ENCODE measurements around the gene GALNT8. TPM values are rescaled to one million over a fixed set of nuclear protein-coding genes. Genes with fewer than 3 reads are reported as not detected.
"Not testable (repeated sequence)": the region's sequence is repeated elsewhere in the genome, so short reads cannot be mapped to it uniquely, and the experiment has no call there.

GALNT8 gene
- total RNA-seq, 1 donor from 2014 or later = 0.77 TPM

DNA sequence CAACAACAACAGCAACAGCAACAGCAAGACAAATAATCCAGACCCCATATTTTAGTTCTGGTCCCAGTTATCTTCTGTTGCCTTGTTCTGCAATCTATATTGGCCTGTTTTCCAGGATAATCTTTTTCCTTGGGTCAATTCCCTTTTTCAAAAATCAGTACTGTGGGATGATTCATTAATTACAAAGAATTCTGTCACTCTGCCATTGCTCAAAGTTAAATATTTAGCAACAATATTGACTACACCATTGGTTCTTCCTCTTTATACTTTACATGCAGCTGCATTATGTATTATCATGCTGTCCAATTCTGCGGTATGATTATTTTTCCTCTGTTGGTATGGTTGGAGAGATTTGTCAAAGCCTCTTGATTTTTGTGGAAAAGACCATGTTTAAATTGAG, 10.1 kb upstream of the GALNT8 start:
- intact Hi-C loops (cut with DNase I) = no loop called here
- H3K9me3 ChIP-seq = no peaks in the 10 kb centered on the region
- H3K4me1 ChIP-seq = no peaks in the 10 kb centered on the region
- no peak overlapping the region for H3K4me3 ChIP-seq
- DNase-seq (no peak), ATAC-seq (no peak)
- no peaks in the 10 kb centered on the region for H3K36me3 ChIP-seq
- H3K27me3 ChIP-seq (ENCODE audit: low read depth) = no peaks in the 10 kb centered on the region
- no peak overlapping the region for H3K27ac ChIP-seq
- TF ChIP-seq, protein P1, sequence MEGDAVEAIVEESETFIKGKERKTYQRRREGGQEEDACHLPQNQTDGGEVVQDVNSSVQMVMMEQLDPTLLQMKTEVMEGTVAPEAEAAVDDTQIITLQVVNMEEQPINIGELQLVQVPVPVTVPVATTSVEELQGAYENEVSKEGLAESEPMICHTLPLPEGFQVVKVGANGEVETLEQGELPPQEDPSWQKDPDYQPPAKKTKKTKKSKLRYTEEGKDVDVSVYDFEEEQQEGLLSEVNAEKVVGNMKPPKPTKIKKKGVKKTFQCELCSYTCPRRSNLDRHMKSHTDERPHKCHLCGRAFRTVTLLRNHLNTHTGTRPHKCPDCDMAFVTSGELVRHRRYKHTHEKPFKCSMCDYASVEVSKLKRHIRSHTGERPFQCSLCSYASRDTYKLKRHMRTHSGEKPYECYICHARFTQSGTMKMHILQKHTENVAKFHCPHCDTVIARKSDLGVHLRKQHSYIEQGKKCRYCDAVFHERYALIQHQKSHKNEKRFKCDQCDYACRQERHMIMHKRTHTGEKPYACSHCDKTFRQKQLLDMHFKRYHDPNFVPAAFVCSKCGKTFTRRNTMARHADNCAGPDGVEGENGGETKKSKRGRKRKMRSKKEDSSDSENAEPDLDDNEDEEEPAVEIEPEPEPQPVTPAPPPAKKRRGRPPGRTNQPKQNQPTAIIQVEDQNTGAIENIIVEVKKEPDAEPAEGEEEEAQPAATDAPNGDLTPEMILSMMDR (IDR thresholded peaks at IDR 0.05) = no peak

DNA sequence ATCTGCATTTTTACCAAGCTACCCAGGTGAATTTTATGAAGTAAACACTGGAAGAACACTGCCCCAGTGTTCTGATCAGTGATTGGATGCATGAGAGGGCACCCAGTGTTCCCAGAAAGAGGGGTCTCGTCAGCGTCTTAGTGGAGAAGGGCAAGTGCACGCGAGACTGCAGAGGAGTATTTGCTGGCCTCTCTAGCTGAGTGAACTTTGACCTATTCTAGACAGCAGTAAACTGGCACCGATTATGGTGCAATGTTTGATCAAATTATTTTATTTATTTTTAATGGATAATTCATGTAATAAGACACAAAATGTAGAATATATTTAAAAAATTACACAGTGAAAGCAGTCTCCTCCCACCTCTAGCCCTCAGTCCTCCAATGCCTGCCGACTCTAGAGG, 5.3 kb upstream of the GALNT8 start:
- no peaks in the 10 kb centered on the region for H3K36me3 ChIP-seq
- no peaks in the 10 kb centered on the region for H3K27me3 ChIP-seq (ENCODE audit: low read depth)
- H3K27ac ChIP-seq = no peak overlapping the region
- DNase-seq (no peak), ATAC-seq (no peak)
- intact Hi-C loops (cut with DNase I) = no loop called here
- H3K4me3 ChIP-seq = no peak overlapping the region
- H3K9me3 ChIP-seq = no peaks in the 10 kb centered on the region
- TF ChIP-seq, protein P1 (IDR thresholded peaks at IDR 0.05) = no peak
- no peaks in the 10 kb centered on the region for H3K4me1 ChIP-seq

DNA sequence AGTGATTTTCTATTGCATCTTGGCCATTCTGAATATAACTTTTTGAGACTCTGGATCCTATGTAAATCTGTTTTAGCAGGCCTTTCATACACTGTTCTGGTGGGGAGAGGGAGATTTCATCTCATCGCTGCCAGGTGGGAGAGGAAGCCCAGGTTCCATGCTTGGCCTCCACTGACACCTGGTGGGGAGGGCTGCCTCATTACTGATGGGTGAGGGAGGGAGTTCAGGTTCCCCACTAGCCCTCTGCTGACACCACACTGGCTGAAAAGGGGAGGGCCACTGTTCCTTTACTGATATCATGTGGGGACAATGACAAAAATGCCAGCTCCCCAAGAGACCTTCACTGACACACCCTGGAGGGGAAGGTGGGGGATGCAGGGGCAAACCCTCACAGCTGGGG, 2.4 kb upstream of the GALNT8 start:
- H3K27ac ChIP-seq = no peak overlapping the region
- no peaks in the 10 kb centered on the region for H3K4me1 ChIP-seq
- H3K36me3 ChIP-seq = no peaks in the 10 kb centered on the region
- H3K27me3 ChIP-seq (ENCODE audit: low read depth) = peaks cover 6% of the 10 kb centered on the region
- DNase-seq (no peak), ATAC-seq (no peak)
- intact Hi-C loops (cut with DNase I) = no loop called here
- H3K9me3 ChIP-seq = no peaks in the 10 kb centered on the region
- TF ChIP-seq, protein P1 (IDR thresholded peaks at IDR 0.05) = no peak
- H3K4me3 ChIP-seq = no peak overlapping the region

DNA sequence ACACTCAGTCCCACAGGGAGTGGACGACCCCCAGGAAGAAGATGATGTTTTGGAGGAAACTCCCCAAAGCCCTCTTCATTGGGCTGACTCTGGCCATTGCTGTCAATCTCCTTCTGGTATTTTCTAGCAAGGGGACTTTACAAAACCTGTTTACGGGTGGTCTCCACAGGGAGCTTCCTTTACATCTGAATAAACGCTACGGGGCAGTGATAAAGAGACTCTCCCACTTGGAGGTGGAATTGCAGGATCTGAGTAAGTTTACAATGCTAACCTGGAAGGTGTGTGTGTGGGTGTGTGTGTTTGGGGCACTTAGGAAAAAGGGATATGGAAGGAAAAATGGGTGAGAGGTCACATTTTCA, 416 bp downstream of the GALNT8 start:
- Histone ChIP-seq H3K9me3 (no peaks in the 10 kb centered on the region), H3K27ac (no peak overlapping the region), H3K36me3 (no peaks in the 10 kb centered on the region), H3K4me1 (no peaks in the 10 kb centered on the region), H3K4me3 (no peak overlapping the region), H3K27me3 (ENCODE audit: low read depth) (peaks cover 6% of the 10 kb centered on the region)
- intact Hi-C loops (cut with DNase I) = no loop called here
- no peak for ATAC-seq
- DNase-seq = no peak
- TF ChIP-seq, protein P1 (IDR thresholded peaks at IDR 0.05) = no peak

DNA sequence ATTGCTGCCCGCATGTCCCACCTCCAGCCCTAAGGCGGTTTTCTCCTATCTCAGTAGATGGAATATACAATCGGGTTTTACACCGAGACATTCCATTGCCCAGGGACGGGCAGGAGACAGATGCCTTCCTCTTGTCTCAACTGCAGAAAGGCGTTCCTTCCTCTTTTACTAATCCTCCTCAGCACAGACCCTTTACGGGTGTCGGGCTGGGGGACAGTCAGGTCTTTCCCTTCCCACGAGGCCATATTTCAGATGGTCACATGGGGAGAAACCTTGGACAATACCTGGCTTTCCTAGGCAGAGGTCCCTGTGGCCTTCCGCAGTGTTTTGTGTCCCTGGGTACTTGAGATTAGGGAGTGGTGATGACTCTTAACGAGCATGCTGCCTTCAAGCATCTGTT, 1.4 kb downstream of the GALNT8 start:
- H3K4me1 ChIP-seq; intact Hi-C loops (cut with DNase I); H3K9me3 ChIP-seq; H3K27ac ChIP-seq; H3K36me3 ChIP-seq; H3K27me3 ChIP-seq (ENCODE audit: low read depth); H3K4me3 ChIP-seq; DNase-seq; ATAC-seq: not testable (repeated sequence)

DNA sequence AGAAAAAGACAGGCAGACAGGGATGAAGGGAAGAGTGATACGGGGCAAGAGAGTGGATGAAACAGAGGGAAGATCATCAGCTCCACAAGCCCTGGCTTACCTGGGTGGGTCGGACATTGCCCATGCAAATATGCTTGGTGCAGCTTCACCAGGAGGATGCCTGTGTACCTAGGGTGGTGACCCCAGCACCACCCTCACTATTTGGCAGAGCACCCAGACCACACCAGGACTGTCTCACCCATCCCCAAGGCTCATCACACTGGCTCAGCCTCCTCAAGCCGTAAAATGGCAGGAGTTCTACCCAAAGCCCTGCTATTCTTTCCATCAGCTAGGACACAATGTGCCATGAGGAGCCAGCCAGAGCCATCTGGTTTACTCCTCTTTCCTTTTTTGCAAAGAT, 3.0 kb downstream of the GALNT8 start:
- TF ChIP-seq, protein P1 (IDR thresholded peaks at IDR 0.05) = no peak
- DNase-seq (no peak), ATAC-seq (no peak)
- H3K4me3 ChIP-seq = no peak overlapping the region
- H3K9me3 ChIP-seq = no peaks in the 10 kb centered on the region
- no peaks in the 10 kb centered on the region for H3K36me3 ChIP-seq
- peaks cover 6% of the 10 kb centered on the region for H3K27me3 ChIP-seq (ENCODE audit: low read depth)
- no peak overlapping the region for H3K27ac ChIP-seq
- intact Hi-C loops (cut with DNase I) = no loop called here
- H3K4me1 ChIP-seq = no peaks in the 10 kb centered on the region
